NCI-H2029 treated with DMSO at 0.1 percent for 48 hours (cell line): ENCODE results near the gene GPC3.
A peak's percentile ranks its signal among the peaks of the same experiment; 100 is the strongest.

Experiments used
- DNase-seq: peaks from one replicate; lab custom pipeline; 2025; lab: John Stamatoyannopoulos, UW

The GPC3 gene

DNA sequence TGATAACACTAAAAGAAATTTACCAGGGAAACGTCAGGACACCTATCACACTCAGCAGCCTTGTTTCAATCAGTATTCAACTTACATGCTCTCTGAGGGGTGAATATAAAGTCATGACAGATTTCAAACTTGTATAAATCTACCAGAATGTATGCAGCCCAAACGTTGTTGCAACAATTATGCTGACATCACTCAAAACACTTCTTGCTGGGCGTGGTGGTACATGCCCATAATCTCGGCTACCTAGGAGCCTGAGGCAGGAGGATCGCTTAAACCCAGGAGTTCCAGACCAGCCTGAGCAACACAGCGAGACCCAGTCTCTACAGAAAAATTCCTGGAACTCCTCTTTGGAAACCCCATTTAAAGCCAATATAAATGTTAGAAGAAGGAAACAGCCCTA is 303.5 kb downstream of the GPC3 start:
- no peak for DNase-seq

- DNase-seq: no peak
Observed at GRCh38 chrX:133681421-133681820, 304.0 kb downstream of the GPC3 start.

- no peak for DNase-seq
Observed at GRCh38 chrX:133677123-133678063, 308.0 kb downstream of the GPC3 start.

DNA sequence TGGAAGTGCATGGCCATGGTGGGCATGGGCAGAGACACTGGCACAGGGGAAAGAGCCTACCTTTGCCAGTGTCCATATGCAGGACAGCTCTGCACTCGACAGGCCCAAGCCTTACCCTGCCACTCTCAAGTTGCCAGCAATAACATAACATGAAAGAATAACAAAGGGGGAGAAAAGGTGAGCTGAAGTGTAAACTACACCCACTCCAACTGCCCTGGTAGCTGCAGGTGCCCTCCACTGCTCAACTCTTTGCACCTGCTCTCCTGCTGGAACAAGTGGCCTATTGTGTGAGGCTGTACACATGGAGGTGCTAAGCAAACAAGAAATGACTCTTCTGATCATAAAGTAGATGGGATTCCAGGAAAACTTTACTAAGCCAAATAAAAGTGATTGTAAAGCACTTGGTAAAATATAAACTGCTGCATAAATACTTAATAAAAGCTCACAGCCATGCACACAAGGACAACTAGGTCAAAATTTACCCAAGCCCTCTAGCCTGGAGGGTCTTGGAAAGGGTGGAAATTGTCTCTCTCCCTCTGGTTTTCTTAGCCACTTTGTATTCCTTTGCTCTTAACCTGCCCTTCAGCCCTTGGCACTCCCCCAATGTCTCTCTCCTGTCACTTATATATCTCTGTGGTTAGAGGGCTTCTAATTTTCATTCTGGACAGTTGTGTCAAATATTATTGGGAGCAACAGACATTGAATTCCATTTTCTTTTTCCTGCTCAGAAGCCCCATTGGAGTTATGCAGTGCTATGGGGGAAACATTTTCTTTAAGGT is 308.9 kb downstream of the GPC3 start:
- DNase-seq: peak; percentile 87

DNA sequence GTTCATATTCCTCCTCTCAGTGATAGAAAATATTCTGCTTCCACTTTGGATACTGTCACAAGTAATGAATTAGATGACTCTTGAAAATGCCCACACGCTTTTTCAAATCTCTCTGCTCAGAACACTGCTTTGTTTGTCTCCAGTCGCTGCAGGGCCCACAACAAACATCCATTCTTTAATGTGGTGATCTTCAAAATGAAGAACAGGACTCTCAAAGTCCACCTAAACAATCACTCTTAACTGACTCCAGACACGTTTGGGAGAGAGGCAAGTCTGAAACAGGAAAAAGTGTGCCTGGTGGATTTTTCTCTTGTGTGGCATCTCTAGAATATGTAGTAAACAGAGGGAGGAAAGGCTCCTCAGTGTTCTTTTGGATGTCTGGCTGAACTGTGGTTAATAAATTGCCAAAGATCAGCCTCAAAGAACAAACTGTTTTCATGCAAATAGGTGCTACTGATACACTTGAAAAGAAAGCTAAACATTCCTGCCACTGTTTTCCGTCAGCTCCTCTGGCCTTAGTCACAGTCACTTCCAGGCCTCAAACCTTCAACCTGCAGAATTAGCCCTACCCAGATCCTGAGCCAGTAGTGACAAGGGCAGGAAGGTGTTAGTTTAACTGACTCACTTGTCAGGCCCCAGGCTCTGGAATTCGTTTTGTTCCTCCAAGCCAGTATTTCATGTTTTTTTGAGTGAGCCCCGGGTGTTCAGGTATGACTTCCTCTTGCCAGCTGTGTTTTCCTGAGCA is 310.5 kb downstream of the GPC3 start:
- DNase-seq: no peak

- DNase-seq: no peak
Observed at GRCh38 chrX:133670383-133670782, 315.0 kb downstream of the GPC3 start.

DNA sequence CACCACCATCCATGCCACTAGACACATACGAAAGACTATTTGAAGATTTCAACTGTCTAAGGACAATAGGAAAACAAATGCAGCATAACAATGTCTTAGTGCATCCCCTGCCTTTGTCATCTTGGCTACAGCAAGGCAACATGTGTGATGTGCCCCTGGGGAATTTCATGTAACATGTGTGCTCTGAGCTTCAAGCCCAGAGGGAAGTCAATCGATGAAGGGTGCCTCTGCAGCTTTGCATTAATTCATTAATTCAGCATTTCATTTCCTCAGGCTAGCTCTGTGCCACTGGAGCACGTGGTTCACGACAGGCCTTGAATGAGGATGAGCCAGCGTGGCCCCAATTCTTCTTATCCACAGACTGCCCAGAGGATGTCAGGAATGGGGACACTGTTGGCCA is 316.2 kb downstream of the GPC3 start:
- DNase-seq: no peak

DNA sequence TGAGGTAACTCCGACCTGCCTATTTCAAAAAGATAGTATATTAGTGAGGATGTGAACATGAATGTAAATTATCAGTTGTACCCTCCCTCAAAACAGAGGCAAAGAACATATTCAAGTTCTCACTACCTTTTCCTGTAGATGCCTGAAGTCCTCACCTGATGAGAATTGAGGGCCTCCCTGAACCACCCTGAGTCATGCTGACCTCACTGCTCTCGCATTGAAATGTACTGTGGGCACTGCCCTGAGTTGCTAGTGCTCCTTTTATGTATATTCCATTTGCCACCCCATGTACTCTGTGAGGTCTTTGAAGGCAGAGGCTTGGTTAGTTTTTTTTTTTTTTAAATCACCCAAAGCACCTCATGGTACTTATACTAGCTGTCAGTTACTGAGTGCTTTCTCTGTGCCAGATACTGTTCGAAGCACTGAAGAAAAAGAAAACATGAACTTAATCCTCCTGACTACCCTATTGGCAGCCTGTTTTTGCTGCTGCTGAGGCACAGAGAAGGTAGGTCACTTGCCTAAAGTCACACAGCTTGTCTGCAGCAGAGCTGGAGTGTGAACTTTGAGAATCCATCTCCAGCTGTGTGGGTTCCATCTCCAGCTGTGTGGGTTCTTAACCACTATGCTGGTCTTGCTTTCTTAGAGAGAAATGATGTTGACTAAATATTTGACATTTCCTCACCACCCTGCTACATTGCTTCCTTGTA is 317.0 kb downstream of the GPC3 start:
- no peak for DNase-seq

- DNase-seq: no peak
Observed at GRCh38 chrX:133666256-133666655, 319.1 kb downstream of the GPC3 start.

DNA sequence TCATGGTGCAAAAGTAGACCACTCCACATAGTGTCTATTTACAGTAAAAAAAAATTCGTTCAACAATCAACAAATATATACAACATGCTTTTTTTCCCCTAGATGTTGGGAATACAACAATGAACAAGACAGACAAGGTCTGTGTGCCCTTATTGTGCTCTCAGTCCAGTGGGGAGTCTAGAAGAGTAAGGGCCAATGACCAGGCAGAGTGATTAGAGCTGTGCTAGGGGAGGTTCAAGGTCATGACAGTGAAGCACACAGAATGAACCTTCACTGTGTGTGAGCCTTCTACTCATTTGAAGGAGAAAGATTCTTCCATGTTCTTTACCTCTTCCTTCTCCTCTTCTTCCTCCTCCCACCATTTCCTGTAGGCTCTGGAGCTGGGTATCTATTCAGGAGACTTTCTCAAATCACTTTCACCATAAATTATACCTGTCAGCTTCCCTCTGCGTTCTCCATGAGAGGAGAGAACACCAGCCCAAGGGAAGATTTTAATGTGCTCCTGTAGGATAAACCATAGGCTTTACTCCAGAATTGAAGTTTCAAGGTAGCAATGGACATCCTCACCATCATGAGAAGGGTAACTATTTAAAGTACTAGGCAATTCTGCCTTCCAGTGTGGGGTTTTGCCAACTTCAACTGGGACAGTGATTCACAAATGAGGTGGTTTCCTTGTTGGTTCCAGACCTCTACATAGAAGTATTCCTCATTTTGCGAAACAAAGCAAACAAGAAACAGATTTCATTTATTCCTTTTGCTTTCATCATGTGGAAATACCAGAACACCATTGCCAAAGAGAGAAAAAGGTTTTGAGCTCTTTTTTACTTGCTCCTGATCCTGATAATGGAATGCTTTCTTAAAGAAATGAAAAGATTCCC is 323.2 kb downstream of the GPC3 start:
- DNase-seq: no peak

GRCh38 chrX:133660281-133660680 is 325.1 kb downstream of the GPC3 start:
- no peak for DNase-seq

- no peak for DNase-seq
Observed at GRCh38 chrX:133658293-133658911, 327.0 kb downstream of the GPC3 start.

DNA sequence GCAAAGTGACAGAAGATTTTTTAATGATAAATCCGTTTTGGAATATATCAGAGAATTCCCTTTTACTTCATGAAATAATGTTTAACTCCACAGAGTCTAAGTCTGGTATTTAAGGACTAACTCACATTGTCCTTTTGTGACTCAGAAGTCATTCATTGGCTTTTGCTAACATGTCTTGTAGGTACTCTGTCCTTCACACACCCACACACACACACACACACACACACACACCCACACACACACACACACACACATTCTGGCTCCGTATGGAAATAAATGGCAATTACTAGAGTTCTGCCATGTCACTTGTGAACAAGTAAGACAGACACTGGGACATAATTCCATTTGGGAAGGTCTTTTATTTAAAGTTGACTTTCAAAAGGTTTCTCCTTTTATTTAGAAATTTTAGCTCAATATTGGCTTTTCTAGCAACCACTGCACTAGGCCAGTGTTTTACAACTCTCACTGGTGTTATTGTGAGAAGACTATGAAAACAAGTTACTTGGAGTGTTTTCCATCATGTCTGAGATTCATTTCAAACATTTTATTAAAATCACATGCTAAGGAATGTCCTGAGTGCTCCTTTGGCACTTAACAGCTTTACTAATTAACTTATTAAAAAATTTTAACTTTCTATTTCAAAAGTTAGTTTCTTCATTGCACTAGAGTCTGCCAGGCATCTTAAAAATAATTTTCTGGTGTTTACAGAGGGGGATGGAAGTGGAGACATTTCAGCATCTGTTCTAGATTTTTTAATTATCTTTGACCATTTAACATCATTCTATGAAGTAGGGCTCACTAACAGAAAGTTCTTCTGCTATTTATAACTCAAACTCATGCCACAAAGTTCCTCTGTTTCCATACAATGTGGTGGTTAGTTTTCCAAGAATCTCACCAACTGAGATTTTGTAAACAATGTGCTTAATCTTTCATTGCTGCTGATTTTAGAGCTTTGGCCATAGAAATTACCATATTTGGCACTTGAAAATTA is 329.8 kb downstream of the GPC3 start:
- DNase-seq: no peak

DNA sequence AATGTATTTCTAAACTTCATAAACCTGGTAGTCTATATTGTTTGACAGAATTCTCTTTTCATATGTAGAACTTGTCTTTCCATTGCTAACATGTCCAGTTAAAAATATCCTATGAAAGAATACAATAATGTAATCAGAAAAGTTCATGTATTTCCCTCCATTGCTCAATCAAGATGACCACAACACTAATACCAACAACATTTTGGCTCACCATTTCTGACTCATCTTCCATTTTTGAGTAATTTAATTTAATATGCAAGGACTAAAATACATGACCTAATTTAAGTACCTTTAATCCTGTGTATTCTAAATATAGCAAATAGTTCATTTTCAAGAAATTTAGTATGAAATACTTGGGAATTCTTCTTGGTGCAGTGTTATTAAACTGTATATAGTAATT is 330.6 kb downstream of the GPC3 start:
- DNase-seq: no peak

GRCh38 chrX:133653358-133653757 is 332.0 kb downstream of the GPC3 start:
- no peak for DNase-seq

GRCh38 chrX:133652185-133652584 is 333.2 kb downstream of the GPC3 start:
- DNase-seq: no peak

DNA sequence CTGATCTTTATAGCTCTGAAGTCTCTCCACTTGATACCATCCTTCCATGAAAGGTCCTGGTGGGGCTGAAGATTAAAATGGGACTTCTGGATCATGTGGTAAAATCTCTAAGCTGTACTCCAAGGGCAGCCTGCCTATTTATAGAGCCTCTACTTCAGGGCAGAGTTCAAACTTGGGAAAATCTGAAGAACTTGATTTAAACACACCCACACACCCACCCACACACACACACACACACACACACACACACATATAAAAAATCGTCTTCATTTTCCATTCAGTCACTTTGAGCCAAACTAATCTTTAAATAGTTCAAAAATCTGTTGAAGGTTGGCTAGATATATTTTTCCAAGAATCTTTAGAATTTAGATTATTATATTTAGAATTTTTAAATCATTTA is 335.2 kb downstream of the GPC3 start:
- DNase-seq: no peak

GRCh38 chrX:133649651-133650050 is 335.7 kb downstream of the GPC3 start:
- DNase-seq: no peak

DNA sequence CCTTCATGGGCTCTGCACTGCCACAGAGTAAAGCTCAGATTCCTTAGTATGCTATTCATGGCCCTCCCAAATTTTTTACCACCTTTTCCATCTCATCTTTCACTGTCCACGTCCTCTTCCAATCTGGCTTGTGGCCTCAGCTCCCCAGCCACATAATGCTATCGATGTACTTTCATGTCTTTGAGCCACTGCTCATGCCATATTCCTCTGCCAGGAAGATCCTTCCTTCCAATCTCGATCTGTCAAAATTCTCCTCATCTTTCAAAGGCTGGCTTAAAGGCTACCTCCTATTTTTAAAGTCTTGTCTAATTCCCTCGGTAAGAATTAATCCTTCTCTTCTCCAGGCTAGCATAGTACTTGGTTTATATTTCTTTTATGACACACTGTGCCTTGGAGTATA is 336.8 kb downstream of the GPC3 start:
- DNase-seq: no peak
